ENCODE results near the gene BTBD16.
A peak's percentile ranks its signal among the peaks of the same experiment; 100 is the strongest.

The BTBD16 gene

DNA sequence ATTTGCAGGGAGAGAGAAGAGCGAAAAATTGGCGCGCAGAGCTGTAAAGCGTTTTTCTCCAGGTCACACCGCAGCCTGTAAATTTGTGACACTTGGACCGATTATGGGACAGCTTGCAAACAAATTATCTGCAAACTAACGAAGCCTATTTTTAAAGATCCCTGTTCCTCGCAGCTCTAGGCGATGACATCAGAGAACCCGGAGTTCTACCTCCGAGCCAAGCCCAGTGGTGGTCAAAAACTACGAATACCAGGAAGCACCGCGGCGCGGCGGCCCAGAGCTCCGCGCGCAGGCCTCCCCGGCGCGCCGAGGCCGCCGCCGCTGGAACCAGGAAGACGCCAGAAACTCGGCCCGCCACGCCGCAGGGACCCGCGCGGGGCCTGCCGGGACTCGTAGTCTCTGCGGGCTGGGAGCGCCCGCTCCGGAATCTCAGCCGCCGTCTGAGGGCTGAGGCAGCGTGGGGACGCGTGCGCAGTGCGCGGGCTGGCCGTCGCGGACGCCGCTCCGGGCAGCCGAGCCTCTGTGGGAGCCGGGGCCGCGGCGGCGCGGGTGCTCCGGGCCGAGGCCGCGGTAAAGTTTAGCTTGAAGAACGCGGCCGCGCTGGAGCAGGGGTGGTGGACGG lies 103.3 kb downstream of the BTBD16 start, which contains the start of gene PLEKHA1:
Gene PLEKHA1, plus strand, starts transcription at position 472 of the 622 bp plus-strand sequence. CDS start 18,493 bp downstream, outside the sequence.
- DNase-seq (ENCODE audit: low read depth), result peak; percentile 63

DNA sequence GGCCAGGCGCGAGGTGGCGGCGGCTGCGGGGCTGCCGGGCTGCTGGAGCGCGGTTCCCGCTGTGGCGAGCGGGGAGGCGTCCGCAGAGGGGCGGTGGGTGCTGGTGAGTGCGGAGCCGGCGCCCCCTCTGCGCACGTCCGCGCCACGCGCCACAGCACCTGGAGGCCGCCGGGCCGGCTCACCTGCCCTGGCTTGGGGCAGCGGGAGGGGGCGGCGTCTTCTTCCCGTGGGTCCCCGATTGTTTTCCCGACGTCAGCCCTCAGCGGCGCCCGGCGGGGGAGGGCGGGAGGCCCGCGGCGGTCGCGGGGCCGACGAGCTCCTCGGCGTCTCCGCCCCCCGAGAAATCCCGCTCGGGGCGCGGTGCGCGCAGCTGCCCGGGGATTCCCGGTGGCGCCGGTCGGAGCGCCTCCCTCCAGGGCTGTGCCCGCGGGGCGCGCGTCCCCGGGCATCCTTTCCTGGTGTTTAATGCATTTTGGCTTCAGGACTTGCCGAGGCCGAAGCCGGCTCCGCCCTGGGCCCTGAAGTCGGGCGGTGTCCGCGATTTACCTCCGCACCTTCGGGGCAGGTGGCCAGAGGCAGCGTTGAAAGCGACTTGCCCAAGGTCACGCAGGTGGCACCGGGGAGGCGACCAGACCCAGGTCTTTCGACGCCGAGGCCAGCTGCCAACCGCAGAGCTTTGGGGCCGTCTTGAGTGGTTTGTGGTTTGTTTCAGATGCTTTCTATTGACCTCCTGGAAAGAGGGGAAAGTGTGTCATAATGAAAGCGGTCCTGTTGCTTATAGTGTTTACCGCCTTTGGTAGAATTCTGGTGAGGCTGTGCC lies 104.0 kb downstream of the BTBD16 start:
- DNase-seq (ENCODE audit: low read depth), result peak; percentile 11

DNA sequence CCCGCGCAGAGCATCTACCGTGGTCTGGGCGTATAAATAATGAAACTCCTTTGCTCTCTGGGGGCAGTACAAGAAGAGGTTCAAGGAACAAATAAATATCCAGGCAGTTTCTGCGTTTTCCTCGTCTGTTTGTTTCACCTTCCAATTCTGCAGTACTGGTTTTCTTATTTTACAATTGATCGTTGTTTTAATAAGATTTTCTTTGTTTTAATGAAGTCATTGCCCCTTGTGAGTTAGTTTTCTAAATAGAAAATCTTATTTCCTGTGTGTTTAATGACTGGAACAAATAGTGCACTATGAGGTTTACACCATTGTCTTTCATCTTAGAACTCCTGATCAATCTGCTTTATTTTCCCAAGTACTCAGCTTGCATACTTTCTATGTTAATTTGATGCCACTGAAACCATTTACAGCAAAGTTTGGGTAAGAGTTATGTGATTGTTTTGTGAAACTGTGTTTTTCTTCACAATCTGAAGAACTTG lies 104.6 kb downstream of the BTBD16 start:
- DNase-seq (ENCODE audit: low read depth), result no peak

DNA sequence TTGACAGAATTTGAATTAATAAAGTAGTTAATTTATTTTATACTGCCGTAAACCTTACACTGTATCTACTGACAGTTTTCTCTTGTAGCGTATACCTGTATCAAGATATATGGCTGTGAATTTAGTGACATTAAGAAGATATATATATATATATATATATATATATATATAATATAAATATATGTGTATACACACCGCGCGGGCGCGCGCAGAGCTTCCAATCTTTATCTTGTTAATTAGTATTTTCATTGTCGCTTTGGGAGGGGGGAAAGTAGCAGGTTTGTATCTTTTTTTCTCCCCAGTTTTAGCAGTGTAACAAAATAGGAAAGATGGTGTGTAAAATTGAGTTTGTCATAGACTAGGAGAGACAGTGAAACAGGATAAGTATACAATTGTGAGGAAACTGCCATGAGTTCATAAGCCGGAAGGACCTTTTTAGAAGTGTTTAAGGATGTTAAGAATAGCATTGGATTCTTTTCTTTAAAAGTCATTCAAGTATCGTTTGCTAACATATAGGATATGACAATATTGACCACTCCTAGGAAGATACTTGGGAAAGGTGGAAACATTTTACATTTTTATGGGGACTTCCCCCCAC lies 105.4 kb downstream of the BTBD16 start:
- no peak for DNase-seq (ENCODE audit: low read depth)

DNA sequence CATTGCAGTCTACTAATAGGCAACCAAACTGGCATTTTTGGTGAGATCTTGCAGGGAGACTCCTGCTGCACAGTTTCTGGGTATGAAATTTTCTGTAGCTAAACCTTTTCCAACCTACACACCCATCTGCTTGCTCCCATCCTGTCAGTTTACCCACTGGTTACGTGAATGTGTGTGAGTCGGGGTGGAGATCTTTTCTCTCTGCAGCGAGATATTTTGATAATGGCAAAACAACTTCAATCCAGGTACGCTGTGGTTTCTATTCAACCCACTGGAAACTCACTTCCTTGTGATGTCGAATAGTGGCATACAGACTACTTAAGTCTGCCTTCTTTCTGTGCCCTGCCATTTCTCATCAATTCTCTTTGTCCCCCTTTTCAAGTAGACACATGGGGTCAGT lies 107.9 kb downstream of the BTBD16 start:
- DNase-seq (ENCODE audit: low read depth), result no peak

DNA sequence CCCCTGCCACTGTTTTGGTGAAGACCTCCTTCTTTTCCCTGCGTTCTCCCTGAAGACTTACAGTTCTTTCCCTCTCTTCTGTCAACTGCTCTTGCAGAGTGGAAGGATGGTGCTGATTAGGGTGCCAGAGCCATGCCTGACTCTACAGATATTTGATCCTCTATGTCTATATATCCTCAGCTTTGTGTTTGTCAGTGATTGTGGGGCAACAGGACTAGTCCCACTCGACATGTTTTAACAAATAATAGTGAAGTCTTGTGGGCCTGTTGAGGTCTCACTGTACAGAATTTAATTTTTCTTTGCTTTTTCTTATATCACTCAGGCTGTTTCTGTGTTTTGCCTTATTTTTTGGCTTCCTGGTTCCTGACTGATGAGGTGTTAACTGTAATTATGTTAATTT lies 108.4 kb downstream of the BTBD16 start:
- DNase-seq (ENCODE audit: low read depth), result no peak

DNA sequence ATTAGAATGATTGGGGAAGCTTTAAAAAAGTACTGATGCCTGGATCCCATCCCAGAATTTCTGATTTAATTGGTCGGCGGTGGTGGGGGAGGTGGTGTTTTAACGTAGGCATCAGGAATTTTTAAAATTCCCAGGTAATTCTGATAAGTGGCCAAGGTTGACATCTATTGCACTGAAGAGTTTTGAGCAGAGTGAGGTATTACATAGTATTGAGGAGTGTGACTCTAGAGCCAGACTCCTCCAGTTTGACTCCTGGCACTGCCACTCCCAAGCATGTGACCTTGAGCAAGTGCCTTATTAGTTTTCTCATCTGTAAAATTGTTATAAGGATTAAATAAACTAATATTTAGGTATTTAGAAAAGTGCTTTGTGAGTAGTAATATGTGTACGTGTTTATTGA lies 109.6 kb downstream of the BTBD16 start:
- no peak for DNase-seq (ENCODE audit: low read depth)

DNA sequence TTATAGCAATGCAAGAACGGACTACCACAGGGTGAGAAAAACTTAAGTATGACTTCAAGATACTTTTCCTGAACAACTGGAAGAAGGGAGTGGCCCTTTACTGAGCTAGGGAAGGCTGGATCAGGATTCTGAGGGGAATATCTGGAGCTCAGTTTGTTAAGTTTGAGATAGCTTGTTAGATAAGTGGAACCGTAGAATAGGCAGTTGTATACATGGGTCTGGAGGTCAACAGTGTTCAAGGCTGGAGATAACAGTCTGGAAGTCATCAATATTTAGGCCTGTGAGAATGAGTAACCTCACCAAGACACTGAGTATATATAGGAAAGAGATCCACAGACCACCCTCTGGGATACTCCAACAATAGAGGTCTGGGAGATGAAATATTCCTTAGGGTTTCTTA lies 110.6 kb downstream of the BTBD16 start:
- no peak for DNase-seq (ENCODE audit: low read depth)

DNA sequence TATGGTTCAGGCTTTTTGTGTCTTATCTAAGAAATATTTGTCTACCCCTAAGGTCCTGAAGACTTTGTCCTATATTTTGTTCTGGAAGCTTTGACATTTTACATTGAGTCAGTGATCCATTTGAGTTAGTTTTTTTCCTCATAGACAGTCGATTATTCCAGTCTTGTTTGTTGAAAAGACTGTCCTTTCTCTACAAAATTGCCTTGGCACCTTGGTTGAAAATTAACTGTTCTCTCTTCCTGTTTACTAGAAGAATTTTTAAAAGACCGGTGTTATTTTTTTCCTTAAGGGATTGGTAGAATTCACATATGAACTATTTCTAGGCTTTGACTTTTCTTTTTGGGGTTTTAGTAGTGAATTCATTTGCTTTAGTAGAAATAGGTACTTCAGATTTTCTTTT lies 115.4 kb downstream of the BTBD16 start:
- no peak for DNase-seq (ENCODE audit: low read depth)

DNA sequence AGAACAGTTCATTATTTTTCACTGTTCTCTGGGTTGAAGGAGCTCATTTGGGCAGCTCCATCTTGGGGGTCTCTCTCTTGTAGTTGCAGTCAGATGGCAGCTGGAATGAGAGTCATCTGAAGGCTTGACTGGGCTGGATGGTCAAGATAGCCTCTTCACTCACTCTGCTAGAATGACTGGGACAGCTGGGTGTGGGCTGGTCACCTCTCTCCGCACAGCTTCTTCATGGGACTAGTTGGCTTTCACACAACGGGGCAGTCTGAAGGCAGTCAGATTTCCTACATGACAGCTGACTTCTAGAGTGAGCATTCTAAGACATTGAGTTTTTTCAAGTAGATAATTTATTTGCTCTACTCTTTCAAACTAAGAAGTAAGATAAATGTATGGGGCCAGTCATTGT lies 116.5 kb downstream of the BTBD16 start:
- DNase-seq (ENCODE audit: low read depth), result no peak
